Esophagus muscularis mucosa (tissue), 4 donors: Measurements from ENCODE around the gene CKS1B. TPM values are rescaled to one million over a fixed set of nuclear protein-coding genes. Genes with fewer than 3 reads are reported as not detected.
A peak's percentile ranks its signal among the peaks of the same experiment; 100 is the strongest.

Source experiments
- DNase-seq: peaks from one replicate; pipeline ENCODE4 v3.0.0-alpha.2; 2017; ENCODE audit errors: extremely low spot score
- H3K27ac ChIP-seq, 4 donors: fragments of 200-600 bp; sonication (generic); replicated peaks in 1 of 4; 1 replicate in 3 of 4; 2 replicates in 1 of 4; pipeline ENCODE4 v1.5.1; 2016 to 2019; ENCODE audit warnings: mild to moderate bottlenecking in 1 of 4
- H3K27me3 ChIP-seq, 4 donors: fragments of 200-600 bp; sonication (generic); one replicate each; pipeline versions ENCODE4 v1.5.1 to v1.6.0; 2016 to 2019
- H3K36me3 ChIP-seq, 4 donors: fragments of 200-600 bp; sonication (generic); one replicate each; pipeline ENCODE4 v1.5.1; 2016 to 2019
- H3K4me1 ChIP-seq, 4 donors: fragments of 200-600 bp; sonication (generic); one replicate each; pipeline ENCODE4 v1.5.1; 2016 to 2019
- H3K4me3 ChIP-seq, 4 donors: fragments of 200-600 bp; sonication (generic); 1 replicate in 2 of 4; 2 replicates in 2 of 4; pipeline ENCODE4 v1.5.1; 2016 to 2019; ENCODE audit warnings: mild to moderate bottlenecking in 4 of 4, moderate library complexity in 1 of 4
- H3K9me3 ChIP-seq, 4 donors: fragments of 200-600 bp; sonication (generic); 1 replicate in 3 of 4; 2 replicates in 1 of 4; pipeline ENCODE4 v1.5.1; 2016 to 2019
- CTCF ChIP-seq, 3 experiments: fragments of 200-600 bp in 2 of 3; fragments of 450-650 bp in 1 of 3; sonication (generic) in 2 of 3; IDR thresholded peaks; one replicate each; pipeline ENCODE4 v1.5.1; 2017 to 2019; ENCODE audit warnings: antibody characterized with exemption in 3 of 3, mild to moderate bottlenecking in 2 of 3, moderate library complexity in 1 of 3
- EP300 ChIP-seq: sonication (generic); formaldehyde crosslinking; IDR thresholded peaks from one replicate; pipeline ENCODE4 v1.6.1; 2017; ENCODE audit warnings: antibody characterized with exemption
- POLR2A ChIP-seq: fragments of 450-650 bp; IDR thresholded peaks from one replicate; pipeline ENCODE4 v1.6.1; 2017; ENCODE audit warnings: antibody characterized with exemption, moderate library complexity, mild to moderate bottlenecking, low read depth
- POLR2AphosphoS5 ChIP-seq, 2 donors: sonication (generic); formaldehyde crosslinking; IDR thresholded peaks; one replicate each; pipeline ENCODE4 v1.6.1; 2017; ENCODE audit warnings: antibody characterized with exemption in 2 of 2
- WGBS: methylation state at CpG from one replicate; pipeline ENCODE4 v1.1.5; 2018; 5-methylcytosine and 5-hydroxymethylcytosine counted together
- intact Hi-C: fragments of 100-400 bp; cut with DNase I; formaldehyde crosslinking; loops from one replicate; pipeline ENCODE4 v1.15.1; 2023
- total RNA-seq, 4 donors: library from RNA; depleted of rRNA; stranded (reverse); fragments of >200 nt; gene quantifications; one replicate each; pipeline versions ENCODE4 v1.1.0 to v1.2.1, GENCODE V29; 2016

Gene CKS1B
- total RNA-seq, 4 donors from 2014 or later = 11.6 to 21.5 (median 18.8) TPM

DNA sequence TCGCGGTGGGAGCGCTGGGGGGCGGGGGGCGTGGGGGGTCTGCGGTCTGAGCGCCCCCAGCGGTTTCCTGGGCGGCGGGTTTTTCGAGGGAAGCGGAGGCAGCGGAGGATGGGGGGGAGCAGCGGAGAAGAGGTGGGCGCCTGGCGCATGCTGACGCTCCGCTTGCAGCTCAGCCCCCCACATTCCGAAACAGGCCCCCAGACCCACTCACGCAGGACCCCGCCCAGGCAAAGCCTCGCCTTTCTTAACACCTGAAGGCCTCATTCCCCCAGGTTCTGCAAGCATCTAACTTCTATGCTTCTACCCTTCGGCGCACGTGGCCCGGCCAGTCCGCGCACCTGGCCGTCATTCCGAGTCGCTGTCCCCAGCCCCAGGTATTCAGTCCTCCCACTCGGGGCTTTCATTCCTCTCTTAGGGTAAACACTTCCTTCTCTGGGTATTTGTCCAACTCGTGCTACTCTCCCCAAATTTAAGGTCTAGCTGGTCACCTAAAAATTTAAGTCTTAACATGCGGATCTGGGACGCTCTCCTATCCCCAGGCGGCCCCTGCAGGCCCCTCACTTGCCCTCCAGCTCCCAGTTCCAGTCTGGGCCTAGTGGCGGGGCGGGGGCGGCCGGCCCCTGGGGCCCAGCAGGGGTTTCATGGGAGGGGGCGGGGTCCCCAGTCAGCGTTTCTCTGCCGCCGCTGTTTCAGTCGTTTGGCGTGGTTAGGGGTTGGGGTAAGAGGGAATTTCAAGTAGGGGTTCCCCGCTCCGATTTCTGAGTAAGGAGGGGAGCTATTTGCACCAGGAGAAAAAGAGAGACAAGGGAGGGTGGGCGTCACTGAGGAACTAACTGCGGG, 25.3 kb downstream of the CKS1B start:
- Histone ChIP-seq H3K36me3 (no peaks in the 10 kb centered on the region), H3K27me3 (no peaks in the 10 kb centered on the region), H3K9me3 (no peaks in the 10 kb centered on the region), H3K27ac (peak overlapping the region; percentile 97 to 99 (median 98)), H3K4me1 (peaks cover 24 to 49% (median 44%) of the 10 kb centered on the region in 4 donors), H3K4me3 (peak overlapping the region; percentile 80 to 97 (median 92))
- WGBS = 3% methylated on average over 20 of the region's 50 CpGs
- intact Hi-C loops = loop anchor here (5.0 kb wide), 1 partner anchor 37 kb away; the partner anchor contains the start of gene PYGO2
- DNase-seq = no peak
- TF ChIP-seq EP300 = no peak
- TF ChIP-seq CTCF (IDR thresholded peaks at IDR 0.05) = no peak
- no peak for TF ChIP-seq POLR2AphosphoS5 (IDR thresholded peaks at IDR 0.05)
- TF ChIP-seq POLR2A = no peak

- WGBS = 0% methylated on average over 7 of the region's 13 CpGs
- Histone ChIP-seq H3K36me3 (no peaks in the 10 kb centered on the region), H3K9me3 (no peaks in the 10 kb centered on the region), H3K4me3 (peak overlapping the region; percentile 80 to 97 (median 92)), H3K27ac (peak overlapping the region; percentile 97 to 99 (median 98)), H3K4me1 (peaks cover 29 to 53% (median 46%) of the 10 kb centered on the region in 4 donors), H3K27me3 (no peaks in the 10 kb centered on the region)
- TF ChIP-seq EP300 (no peak), POLR2A (no peak), CTCF (IDR thresholded peaks at IDR 0.05) (no peak), POLR2AphosphoS5 (IDR thresholded peaks at IDR 0.05) (no peak)
- intact Hi-C loops = no loop called here
- DNase-seq = no peak
These were observed 25.9 kb downstream of the CKS1B start for GRCh38 chr1:155000411-155000725.

DNA sequence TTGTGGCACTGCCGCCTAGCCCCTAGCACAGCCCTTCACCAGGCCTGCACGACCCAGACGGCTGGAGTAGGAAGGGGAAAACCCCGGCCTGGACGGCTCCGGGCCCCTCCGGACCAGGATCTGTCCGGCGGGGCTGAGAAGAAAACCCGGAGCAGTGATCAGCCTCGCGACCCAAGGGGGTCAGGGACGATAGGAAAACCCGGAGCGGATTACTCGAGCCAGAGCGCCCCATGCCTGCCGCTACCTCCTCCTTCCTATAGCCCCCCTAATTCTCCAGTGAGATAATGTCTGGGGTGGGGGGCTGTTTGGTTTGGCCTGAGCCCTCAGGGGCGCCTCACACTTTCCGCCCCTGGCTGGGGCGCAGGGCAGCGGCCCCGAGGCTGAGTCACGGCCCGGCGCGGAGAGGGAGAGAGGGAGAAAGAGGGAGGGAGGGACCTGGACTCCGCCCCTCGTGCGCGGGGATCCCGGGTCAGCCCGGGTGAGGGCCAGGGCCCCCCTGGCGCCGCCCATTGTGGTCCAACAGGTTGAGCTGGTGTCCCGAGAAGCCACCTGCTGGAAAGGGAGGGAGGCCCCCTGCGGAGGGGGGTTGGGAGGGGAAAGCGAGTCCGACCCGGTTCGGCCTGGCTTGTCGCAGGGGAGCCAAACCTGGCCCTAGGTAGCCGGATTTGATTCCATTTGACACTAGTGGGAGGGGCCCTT, 26.4 kb downstream of the CKS1B start:
- Histone ChIP-seq H3K4me3 (peak overlapping the region; percentile 80 to 97 (median 92)), H3K27ac (peak overlapping the region; percentile 97 to 99 (median 98)), H3K9me3 (no peaks in the 10 kb centered on the region), H3K27me3 (no peaks in the 10 kb centered on the region), H3K36me3 (no peaks in the 10 kb centered on the region), H3K4me1 (peaks cover 34 to 53% (median 46%) of the 10 kb centered on the region in 4 donors)
- under 1% methylated on average over 24 of the region's 43 CpGs for WGBS
- TF ChIP-seq POLR2AphosphoS5 (IDR thresholded peaks at IDR 0.05) = peak; percentile 80 to 89
- TF ChIP-seq EP300 = no peak
- peak in 1 of 3 experiments; percentile 17 for TF ChIP-seq CTCF (IDR thresholded peaks at IDR 0.05)
- peak; percentile 93 for TF ChIP-seq POLR2A
- intact Hi-C loops = no loop called here
- no peak for DNase-seq

- H3K4me1 ChIP-seq = peaks cover 39 to 57% (median 50%) of the 10 kb centered on the region in 4 donors
- no peak for DNase-seq
- intact Hi-C loops = no loop called here
- 0% methylated on average over 4 of the region's 11 CpGs for WGBS
- H3K36me3 ChIP-seq = no peaks in the 10 kb centered on the region
- no peaks in the 10 kb centered on the region for H3K9me3 ChIP-seq
- H3K4me3 ChIP-seq = peak overlapping the region; percentile 80 to 97 (median 92)
- H3K27me3 ChIP-seq = no peaks in the 10 kb centered on the region
- TF ChIP-seq EP300 = no peak
- TF ChIP-seq CTCF (IDR thresholded peaks at IDR 0.05) = no peak
- no peak for TF ChIP-seq POLR2AphosphoS5 (IDR thresholded peaks at IDR 0.05)
- TF ChIP-seq POLR2A = no peak
- H3K27ac ChIP-seq = peak overlapping the region; percentile 97 to 99 (median 98)
These were observed 26.9 kb downstream of the CKS1B start for GRCh38 chr1:155001425-155001674.
